Kidney (tissue), 14 donors: Measurements from ENCODE around the gene DDX54. TPM values are rescaled to one million over a fixed set of nuclear protein-coding genes. Genes with fewer than 3 reads are reported as not detected.

ENCODE experiments used
- DNase-seq, 5 donors: peaks; one replicate each; pipeline ENCODE4 v3.0.0-alpha.2; 2013 to 2020
- FAIRE-seq: peaks from 2 replicates; lab custom pipeline; 2012; peaks lifted over from hg19 to GRCh38; lab: Jason Lieb, UNC
- H3K27ac ChIP-seq, 2 donors: one replicate each; pipeline ENCODE4 v1.7.0; 2013; ENCODE audit warnings: low read depth in 2 of 2, low read length in 2 of 2, inconsistent platforms in 1 of 2
- H3K27me3 ChIP-seq: one replicate; pipeline ENCODE4 v1.7.1; 2013; ENCODE audit warnings: low read length, inconsistent platforms; ENCODE audit not compliant: control insufficient read depth, insufficient read depth
- H3K36me3 ChIP-seq, 3 donors: one replicate each; pipeline versions ENCODE4 v1.7.0 to v1.7.1; 2013; ENCODE audit warnings: low read length in 3 of 3, control low read depth in 1 of 3, inconsistent platforms in 1 of 3; ENCODE audit not compliant: insufficient read depth in 3 of 3, control insufficient read depth in 2 of 3
- H3K4me1 ChIP-seq, 3 donors: one replicate each; pipeline versions ENCODE4 v1.7.0 to v1.7.1; 2013; ENCODE audit warnings: low read length in 3 of 3, inconsistent platforms in 1 of 3, low read depth in 1 of 3; ENCODE audit not compliant: control insufficient read depth in 2 of 3, insufficient read depth in 2 of 3
- H3K4me3 ChIP-seq, 3 donors: one replicate each; pipeline versions ENCODE4 v1.7.0 to v1.8.1; 2013; ENCODE audit warnings: low read length in 3 of 3, control low read depth in 1 of 3, inconsistent platforms in 1 of 3
- H3K9ac ChIP-seq, 3 donors: one replicate each; pipeline versions ENCODE4 v1.7.0 to v1.7.1; 2013; ENCODE audit warnings: low read length in 3 of 3, control low read depth in 1 of 3, inconsistent platforms in 1 of 3
- H3K9me3 ChIP-seq, 3 donors: one replicate each; pipeline versions ENCODE4 v1.7.0 to v1.7.1; 2013; ENCODE audit warnings: low read length in 3 of 3, control low read depth in 1 of 3, inconsistent platforms in 1 of 3; ENCODE audit not compliant: control insufficient read depth in 2 of 3, insufficient read depth in 1 of 3
- intact Hi-C: fragments of 100-400 bp; cut with DNase I; formaldehyde crosslinking; loops from one replicate; pipeline ENCODE4 v1.11.1; 2022
- polyA plus RNA-seq: library from polyadenylated mRNA; stranded (reverse); fragments of 350-450 nt; fragmentation: Illumina TruSeq; extraction: RNeasy Lipid Tissue Mini Kit (QIAGEN cat#74804); gene quantifications from one replicate; pipeline ENCODE4 v1.2.3, GENCODE V29; 2014; ENCODE audit warnings: low read depth, low replicate concordance; ENCODE audit not compliant: insufficient read depth
- total RNA-seq: library from RNA; stranded (reverse); fragmentation: NEBNext Ultra II Directional; extraction: Animal tissue kit (Norgen Biotek cat#: 25700); gene quantifications from one replicate; pipeline ENCODE4 v1.2.1, GENCODE V29; 2021
- TF ChIP-seq, protein P1 (sequence below): IDR thresholded peaks from 3 replicates; pipeline ENCODE4 v1.5.1; 2012; ENCODE audit warnings: mild to moderate bottlenecking, moderate library complexity, borderline replicate concordance; ENCODE audit not compliant: insufficient read depth; ENCODE audit errors: extremely low read depth
- donor health status: control.
- donor health status: control.
- donor health status: control.
- donor health status: control.
- donor health status: control.
- donor health status: DM: yes; HTN: yes; CAD: no.
- donor health status: Normal renal cell carcinoma (clear cell type).

The DDX54 gene
- total and polyA plus RNA-seq, 2 donors from 2014 or later: 55.4 to 62.0 TPM

DNA sequence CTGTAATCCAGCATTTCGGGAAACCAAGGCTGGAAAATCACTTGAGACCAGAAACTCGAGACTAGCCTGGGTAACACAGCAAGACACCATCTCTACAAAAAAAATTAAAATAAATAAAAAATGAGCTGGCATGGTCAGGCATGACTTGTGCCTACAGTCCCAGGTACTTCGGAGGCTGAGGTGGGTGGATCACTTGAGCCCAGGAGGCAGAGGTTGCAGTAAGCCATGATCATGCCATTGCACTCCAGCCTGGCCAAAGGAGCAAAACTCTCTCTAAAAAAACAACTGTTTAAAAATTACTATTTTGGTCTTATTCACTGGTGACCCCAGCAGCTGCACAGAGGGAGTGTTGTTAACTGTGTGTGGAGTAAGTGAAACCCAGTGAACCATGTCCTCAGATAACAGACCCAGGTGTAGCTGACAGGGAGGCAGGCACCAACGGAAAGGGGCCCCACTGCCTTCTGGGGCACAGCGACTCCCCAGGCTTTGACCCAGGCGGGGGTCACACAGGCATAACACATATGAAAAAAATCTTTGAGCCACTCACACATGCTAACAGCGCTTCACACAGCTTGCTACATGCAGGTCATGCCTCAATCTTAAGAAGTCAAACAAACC, 12.1 kb downstream of the DDX54 start:
- no peaks in the 10 kb centered on the region for H3K9me3 ChIP-seq
- no peak for FAIRE-seq
- H3K4me1 ChIP-seq: no peaks in the 10 kb centered on the region
- TF ChIP-seq, protein P1, sequence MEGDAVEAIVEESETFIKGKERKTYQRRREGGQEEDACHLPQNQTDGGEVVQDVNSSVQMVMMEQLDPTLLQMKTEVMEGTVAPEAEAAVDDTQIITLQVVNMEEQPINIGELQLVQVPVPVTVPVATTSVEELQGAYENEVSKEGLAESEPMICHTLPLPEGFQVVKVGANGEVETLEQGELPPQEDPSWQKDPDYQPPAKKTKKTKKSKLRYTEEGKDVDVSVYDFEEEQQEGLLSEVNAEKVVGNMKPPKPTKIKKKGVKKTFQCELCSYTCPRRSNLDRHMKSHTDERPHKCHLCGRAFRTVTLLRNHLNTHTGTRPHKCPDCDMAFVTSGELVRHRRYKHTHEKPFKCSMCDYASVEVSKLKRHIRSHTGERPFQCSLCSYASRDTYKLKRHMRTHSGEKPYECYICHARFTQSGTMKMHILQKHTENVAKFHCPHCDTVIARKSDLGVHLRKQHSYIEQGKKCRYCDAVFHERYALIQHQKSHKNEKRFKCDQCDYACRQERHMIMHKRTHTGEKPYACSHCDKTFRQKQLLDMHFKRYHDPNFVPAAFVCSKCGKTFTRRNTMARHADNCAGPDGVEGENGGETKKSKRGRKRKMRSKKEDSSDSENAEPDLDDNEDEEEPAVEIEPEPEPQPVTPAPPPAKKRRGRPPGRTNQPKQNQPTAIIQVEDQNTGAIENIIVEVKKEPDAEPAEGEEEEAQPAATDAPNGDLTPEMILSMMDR: no peak
- no peak overlapping the region for H3K4me3 ChIP-seq
- peak in 2 of 5 donors; percentile 42 to 56 for DNase-seq
- intact Hi-C loops: loop anchor here (10.0 kb wide), 1 partner anchor 278 kb away; no protein-coding TSS in a partner anchor
- no peak overlapping the region for H3K27ac ChIP-seq
- H3K27me3 ChIP-seq: no peaks in the 10 kb centered on the region
- no peak overlapping the region for H3K9ac ChIP-seq
- H3K36me3 ChIP-seq: peaks cover 9 to 65% (median 38%) of the 10 kb centered on the region in 3 donors

- no peak for DNase-seq
- no peak for FAIRE-seq
- intact Hi-C loops: loop anchor here (10.0 kb wide), 1 partner anchor 277 kb away; no protein-coding TSS in a partner anchor
Observed at GRCh38 chr12:113172185-113172584, 13.1 kb downstream of the DDX54 start.

DNA sequence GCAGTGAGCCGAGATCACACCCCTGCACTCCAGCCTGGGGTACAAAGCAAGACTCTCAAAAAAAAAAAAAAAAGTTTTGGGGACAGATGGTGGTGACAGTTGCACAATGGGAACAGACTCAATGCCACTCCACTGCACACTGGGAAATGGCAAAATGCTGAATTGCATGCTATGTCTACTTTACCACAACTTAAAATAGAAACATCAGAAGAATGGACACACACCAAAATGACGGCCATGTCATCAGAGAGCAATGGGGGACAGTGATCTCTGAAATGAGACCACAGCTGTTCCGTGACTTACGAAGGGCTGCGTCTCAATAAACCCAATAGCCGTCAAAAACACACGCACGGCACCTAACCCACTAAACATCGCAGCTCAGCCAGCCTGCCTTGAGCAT, 13.7 kb downstream of the DDX54 start:
- no peaks in the 10 kb centered on the region for H3K27me3 ChIP-seq
- H3K36me3 ChIP-seq: peaks cover 2 to 52% (median 29%) of the 10 kb centered on the region in 3 donors
- no peak overlapping the region for H3K27ac ChIP-seq
- intact Hi-C loops: loop anchor here (10.0 kb wide), 1 partner anchor 277 kb away; no protein-coding TSS in a partner anchor
- no peak for DNase-seq
- TF ChIP-seq, protein P1: no peak
- no peaks in the 10 kb centered on the region for H3K4me1 ChIP-seq
- H3K9ac ChIP-seq: no peak overlapping the region
- H3K9me3 ChIP-seq: no peaks in the 10 kb centered on the region
- no peak for FAIRE-seq
- H3K4me3 ChIP-seq: no peak overlapping the region

More at GRCh38 chr12:113172185-113172584, 13.1 kb downstream of the DDX54 start:
- Histone ChIP-seq H3K36me3 (peaks cover 5 to 58% (median 31%) of the 10 kb centered on the region in 3 donors), H3K4me1 (no peaks in the 10 kb centered on the region), H3K27ac (no peak overlapping the region), H3K27me3 (no peaks in the 10 kb centered on the region), H3K4me3 (no peak overlapping the region), H3K9me3 (no peaks in the 10 kb centered on the region), H3K9ac (no peak overlapping the region)
- TF ChIP-seq, protein P1: no peak
